GM21381 (cell line): Measurements from ENCODE around the gene RECK.
"Not testable (repeated sequence)": the region's sequence is repeated elsewhere in the genome, so short reads cannot be mapped to it uniquely, and the experiment has no call there.

Experiments used
- ATAC-seq: cut with Tn5 transposase; IDR thresholded peaks from one replicate; pipeline ENCODE4 v1.9.1; 2021; ENCODE audit warnings: mild to moderate bottlenecking, moderate library complexity; ENCODE audit not compliant: unreplicated experiment

The RECK gene

DNA sequence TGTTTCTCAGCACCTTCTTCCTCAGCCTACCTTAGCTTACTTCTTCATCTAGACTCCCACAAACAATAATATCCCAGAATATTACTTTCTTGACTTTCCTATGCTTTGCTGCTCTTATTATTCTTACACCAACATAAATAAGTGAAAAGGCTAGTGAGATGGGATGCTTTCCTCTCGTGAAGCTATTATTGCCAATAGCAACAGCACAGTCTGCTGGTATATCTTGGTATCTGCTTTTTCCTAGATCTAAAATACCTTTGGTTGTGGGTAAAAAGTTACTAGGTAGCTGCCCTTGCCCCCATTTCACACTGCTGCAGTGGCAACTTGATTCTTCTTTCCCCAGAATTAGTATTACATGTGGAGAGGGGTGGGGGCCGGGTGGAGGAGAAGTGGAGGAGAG is 73.7 kb downstream of the RECK start:
- ATAC-seq: no peak

- no peak for ATAC-seq
Observed at GRCh38 chr9:36112516-36112915, 75.8 kb downstream of the RECK start.

DNA sequence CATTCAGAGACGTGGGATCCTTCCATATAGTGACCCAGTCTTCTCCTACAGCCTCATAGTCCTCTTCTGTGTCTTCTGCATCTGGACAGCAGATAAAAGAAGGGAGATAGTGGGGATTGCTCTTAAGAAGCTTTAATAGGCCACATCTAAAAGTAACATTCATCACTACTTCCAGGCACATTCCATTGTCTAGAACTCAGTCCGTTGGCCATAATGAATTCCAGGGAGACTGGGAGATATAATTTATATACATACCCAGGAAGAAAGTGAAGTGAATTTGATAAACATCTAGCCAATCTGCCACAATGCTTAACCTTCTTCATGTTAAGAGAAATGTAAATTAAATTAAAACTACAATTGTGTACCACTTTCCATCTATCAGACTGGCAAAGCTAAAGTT is 77.3 kb downstream of the RECK start:
- ATAC-seq: no peak

DNA sequence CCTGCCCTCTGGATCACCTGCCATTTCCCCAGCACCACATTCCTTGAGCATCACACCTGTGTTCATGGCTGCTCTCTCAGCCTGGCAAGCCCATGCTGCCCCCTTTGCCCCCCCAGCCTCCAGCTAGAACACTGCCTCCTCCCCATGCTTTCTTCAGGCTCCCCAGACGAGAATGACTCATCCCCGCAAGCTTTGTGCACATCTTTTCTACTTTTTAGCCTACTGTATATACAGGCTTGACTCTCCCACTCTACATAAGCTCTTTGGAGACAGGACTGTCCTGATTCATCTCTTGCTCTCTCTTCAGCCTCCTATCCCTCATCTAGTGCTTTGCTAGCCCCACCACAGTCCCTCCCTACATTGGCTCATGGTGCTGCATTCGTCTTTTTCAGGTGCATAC is 79.9 kb downstream of the RECK start:
- ATAC-seq: no peak

DNA sequence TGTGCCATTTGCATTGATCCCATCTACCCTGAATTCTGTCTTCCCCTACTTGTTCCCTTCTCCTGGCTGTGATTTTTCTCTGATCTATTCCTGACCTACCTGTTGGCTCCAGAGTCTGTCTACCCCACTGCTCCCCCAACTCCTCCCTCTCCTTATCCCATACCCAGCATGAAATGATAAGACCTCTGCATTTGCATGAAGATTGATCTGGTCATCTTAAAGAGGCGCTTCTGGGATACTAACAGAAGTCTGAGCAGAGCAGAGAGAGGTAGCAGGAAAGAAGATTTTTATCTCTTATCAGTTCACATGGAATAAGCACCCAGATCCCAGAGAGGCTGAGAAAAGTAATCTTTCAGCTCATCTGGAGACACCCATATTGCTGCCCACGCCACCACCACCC is 81.5 kb downstream of the RECK start:
- ATAC-seq: no peak

DNA sequence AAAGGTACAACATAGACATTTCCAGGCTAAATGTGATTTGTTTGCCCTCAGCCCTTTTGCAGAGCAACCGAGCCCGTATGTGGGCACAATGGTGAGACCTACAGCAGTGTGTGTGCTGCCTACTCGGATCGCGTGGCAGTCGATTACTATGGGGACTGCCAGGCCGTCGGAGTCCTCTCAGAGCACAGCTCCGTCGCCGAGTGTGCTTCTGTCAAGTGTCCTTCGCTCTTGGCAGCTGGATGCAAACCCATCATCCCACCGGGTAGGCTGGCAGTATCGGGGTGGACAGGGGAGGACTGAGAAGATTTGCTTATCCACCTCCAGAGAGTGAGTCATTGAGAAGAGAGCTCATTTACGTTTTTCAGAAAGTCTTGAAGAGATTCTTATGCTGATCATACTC is 82.0 kb downstream of the RECK start:
- ATAC-seq: no peak

DNA sequence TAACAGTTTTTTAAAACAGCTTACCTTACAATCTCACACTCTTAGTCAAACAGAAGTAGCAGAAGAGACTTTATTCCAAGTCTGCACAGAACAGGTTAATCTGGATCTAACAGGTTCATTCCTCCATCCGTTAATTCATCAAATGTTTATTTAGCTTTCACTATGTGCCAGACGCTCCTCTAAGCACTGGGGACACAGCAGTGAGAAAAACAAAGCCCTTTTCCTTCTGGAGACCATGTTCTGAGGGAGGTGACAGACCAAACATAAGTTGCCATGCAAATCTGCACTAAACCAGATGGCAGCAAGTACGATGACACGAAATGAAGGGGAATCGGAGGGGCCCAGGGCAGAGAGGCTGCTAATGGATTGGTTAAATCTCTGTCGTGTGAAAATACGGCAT is 82.8 kb downstream of the RECK start:
- ATAC-seq: no peak

GRCh38 chr9:36120705-36121104 is 84.0 kb downstream of the RECK start:
- no peak for ATAC-seq

GRCh38 chr9:36121971-36122370 is 85.3 kb downstream of the RECK start:
- no peak for ATAC-seq

GRCh38 chr9:36123515-36123914 is 86.8 kb downstream of the RECK start:
- no peak for ATAC-seq

DNA sequence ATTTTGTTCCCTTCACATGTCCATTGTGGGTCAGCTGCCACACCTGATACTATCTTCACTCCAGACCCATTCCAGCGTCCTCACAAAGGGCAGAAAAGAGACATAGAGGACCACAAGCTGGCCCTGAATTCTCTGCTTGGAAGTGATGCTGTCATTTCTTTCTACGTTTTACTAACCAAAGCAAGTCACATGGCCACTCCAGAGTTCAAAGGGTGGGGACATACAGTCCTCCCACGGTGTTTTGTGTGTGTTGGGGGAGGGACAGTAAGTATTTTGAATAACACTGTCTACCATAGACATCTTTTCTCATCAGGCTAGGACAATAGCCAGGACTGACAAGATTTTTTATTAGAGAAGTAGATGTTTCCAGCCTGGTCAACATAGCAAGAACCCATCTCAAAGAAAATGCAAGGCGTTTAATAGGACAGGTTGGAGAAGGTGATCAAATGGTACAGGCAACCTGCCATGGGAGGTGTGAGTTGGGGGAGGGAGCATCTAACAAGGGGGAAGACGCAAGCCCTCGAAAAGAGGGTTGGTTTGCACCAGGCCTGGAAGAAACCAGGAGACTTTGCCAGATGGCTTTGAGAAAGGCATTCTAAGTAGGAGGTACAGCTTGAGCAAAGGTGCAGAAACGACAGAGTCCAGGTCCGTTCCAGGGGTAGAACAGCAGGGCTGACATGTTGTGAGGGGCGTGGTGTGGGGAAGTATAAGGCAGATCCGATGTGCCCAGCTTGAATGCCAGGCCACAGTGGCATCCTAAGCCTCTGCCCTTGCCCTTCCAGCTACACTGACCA is 88.5 kb downstream of the RECK start:
- no peak for ATAC-seq

DNA sequence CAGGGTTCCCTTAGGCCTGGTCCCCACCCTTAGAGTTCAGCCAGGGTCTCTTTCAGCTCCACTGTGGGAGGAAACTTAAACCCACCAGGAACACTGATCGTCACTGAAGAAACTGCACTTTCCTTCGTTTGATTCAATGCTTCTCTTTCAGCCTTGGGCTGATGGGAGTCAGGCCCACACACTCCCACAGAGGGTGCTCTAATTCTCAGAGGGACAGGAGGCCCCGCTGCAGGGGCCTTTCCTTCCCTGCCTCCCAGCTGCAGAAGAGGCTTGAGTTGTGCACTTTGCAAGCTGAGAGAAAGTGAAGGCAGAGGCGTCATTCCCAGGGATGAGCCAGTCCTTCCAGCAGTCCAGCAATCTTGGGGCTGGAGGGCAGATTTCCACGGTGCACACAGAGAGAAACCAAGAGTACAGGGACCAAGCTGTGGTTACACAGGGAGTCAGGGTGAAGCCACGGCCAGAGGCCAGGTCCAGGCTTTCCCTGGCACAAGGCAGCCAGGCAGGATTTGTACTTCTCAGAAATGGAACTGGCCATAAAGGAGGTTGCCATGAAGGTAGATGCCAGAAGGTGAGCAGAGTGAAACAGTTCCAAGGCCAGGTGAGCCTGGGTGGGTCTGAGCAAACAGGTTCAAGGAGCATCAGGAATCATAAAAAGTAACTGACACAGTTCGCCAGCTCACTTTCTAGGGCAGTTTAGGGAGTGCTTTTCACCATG is 89.5 kb downstream of the RECK start:
- ATAC-seq: no peak

GRCh38 chr9:36127652-36128244 is 91.0 kb downstream of the RECK start:
- ATAC-seq: no peak

DNA sequence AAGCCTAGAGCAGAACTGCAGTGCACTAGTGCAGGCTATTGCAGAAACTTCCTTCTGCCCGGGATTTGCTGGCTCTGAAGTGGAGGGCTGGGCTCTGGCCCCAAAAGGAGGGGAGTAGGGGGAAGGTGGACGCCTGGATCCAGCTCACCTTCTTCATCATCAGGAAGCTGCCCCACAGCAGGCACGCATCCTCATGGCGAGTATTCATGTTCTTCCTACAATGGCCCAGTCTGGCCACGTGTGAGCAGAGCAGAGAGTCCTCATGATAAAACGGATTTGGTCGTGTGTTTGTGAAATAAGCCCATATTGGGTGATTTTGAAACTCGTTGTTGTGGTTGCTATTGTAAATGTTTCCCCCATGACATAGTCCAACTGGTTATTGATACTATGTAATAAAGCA is 91.6 kb downstream of the RECK start:
- no peak for ATAC-seq

DNA sequence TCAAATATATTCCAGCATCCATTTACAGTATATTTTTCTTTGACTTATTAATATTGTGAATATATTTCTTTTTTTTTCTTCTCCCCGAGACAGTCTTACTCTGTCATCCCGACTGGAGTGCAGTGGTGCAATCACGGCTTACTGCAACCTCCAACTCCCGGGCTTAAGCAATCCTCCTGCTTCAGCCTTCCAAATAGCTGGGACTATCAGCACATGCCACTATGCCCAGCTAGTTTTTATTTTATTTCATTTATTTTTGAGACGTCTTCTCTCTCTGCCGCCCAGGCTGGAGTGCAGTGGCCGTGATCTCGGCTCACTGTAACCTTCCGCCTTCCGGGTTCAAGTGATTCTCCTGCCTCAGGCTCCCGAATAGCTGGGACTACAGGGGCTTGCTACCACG is 92.4 kb downstream of the RECK start:
- no peak for ATAC-seq

DNA sequence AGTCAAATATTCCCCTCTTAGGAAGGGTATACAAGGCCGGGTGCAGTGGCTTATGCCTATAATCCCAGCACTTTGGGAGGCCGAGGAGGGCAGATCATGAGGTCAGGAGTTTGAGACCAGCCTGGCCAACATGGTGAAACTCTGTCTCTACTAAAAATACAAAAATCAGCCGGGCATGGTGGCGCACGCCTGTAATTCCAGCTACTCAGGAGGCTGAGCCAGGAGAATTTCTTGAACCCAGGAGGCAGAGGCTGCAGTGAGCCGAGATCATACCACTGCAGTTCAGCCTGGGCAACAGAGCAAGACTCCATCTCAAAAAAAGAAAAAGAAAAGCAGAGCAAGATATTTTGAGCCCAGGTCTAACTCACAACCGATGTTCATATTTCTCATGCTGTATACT is 95.0 kb downstream of the RECK start:
- not testable (repeated sequence) for ATAC-seq

DNA sequence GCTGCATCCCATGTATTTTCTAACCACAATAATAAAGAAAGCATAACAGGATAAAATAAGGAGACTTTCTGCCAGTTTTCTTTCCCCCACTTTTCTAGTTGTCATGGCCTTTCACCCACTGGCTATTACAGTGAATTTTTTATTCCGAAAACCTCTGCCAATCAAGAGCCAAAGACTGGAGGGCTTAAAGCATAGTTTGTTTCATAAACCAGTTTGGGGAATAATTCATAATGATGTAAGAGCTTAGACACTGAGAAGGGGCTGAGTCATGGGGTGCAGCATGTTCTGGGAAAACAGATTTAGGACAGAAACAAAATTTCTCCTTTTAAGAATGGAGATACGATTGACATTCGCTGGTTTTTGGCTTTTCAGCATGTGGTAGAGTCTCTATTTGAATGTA is 95.4 kb downstream of the RECK start:
- ATAC-seq: no peak

- no peak for ATAC-seq
Observed at GRCh38 chr9:36134761-36135505, 98.2 kb downstream of the RECK start.

DNA sequence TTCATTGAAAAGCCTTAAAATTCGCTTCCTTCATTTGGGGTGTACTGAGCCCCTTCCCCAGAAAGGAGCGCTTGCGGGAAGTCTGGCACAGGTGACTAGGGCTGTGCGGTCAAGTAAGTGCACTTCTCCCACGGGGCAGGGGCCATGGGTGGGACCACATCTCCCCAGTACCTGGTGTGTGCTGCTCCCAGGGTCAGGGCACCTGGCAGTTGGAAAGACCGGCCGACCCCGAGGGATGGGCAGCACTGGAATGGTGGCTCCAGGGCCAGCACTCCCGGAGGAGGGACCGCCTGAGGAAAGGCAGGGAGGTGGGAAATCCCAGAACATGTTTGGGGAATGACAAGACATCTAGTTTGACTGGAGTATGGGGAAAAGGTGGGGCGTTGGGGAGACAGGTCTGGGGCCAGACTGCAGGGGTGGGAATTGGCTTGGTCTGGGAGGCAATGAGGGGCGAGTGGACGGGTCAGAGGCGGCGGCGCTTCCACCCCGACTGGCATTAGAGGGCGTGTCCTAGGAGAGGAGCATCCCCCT is 99.1 kb downstream of the RECK start:
- ATAC-seq: no peak

GRCh38 chr9:36136272-36136893 is 99.7 kb downstream of the RECK start, which contains the start of gene GLIPR2:
GLIPR2 (plus strand) TSS chr9:36136733; CDS start chr9:36136779, 46 bp downstream.
- peak; percentile 88 for ATAC-seq
